Measurements from ENCODE around the gene SH2D3C.
"Not testable (repeated sequence)": the region's sequence is repeated elsewhere in the genome, so short reads cannot be mapped to it uniquely, and the experiment has no call there.

SH2D3C gene

DNA sequence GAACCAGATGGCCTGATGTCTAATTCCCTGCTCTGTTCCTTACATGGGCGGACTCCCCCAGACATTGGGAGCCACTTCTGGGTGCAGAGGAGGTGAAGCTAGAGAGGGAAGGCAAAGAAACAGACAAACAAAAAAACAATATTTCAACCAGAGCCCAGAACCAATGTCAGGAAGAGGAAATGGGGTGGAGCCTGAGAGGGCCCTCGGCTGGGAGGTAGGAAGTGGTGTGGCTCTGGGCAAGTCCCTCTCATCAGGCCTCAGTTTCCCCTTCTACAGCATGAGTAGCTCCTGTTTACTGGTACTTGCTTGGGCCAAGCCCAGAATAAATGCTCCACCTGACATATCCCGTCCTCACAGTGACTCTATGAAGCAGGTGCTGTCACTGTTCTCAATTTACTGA, 11.1 kb downstream of the SH2D3C start:
- no peak for DNase-seq

DNA sequence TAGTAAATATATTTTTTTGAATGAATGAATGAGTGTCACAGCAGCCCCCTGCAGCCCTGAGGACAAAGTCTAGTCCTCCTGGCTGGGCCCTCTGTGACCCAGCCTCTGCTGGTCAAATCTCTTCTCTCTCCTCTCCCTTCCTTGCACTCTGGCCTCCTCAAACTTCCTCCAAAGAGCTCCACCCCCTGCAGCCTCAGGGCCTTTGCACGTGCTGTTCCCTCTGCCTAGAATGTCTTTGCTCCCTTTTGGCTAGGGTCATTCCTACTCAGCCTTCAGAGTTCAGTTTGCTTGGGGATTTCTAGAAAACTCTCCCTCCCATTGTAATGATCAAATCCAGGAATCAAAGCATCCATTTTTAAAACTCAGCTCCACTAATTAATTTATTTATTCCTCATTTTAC, 13.0 kb downstream of the SH2D3C start:
- DNase-seq, result no peak

DNA sequence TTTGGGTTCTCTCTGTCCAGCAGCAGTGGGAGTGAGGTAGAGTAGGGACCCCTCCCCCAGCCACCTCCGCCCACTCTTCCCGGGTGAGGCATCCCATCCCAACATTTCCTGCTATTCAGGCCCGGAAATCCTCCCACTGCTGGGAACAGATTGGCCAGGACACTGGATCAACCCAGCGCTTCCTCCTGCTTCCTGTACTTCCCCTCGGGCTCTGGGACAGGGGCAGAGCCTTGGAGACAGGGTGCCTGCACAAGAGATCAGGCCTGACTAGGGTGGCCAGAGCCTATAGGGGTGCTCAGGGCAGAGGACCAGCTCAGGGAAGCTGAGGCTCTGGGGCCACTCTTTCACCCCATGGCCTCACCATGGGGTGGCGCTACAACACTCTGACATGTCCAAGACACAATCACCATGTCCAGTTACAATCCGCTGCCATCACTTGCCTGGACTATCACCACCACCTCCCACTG, 14.5 kb downstream of the SH2D3C start:
- no peak for DNase-seq

DNA sequence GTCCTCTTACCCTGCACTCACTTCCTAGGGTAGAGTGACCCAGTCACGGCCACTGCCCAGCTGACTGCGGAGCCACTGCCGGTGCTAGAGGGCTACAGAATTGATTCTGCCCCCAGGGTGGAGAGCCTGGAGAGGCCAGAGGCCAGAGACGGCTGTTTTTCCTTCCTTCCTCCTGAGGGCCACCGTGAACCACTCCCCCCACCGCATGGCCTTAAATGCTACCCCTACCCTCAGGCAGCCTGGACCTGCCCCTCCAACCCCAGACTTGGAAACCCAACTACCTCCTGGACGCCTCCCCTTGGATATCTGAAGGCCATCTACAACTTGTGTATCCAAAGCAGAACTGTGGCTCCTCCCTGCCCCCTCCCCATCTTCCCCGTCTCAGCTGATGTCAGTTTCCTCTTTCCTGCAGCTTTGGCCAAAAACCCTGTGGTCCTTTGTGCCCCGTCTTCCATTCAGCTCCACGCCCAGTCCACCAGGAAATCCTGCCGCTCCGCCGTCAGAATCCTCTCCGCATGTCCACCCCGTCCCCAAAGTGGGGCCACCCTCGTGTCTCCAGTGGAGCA, 16.3 kb downstream of the SH2D3C start:
- DNase-seq, result no peak

DNA sequence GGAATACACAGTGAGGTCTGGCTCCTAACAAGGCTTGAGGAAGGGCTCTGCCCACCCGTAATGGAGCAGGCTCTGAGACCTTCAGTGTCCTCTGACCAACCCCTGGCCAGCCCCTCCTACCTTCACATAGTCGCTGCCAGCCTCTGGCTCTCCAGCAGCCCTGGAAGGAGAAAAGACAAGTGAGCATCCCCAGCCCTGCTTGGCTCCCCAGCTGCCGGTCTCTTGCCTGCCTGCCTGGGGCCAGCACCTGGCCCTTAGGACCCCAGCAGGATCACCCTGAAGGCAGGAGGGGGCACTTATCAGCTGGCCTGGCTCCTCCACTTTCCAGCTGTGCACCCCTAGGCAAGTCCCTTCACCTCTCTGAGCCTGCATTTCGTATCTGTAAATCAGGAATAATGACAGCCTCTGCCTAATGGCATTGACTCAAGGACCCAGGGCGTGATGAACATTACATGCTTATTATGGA, 16.9 kb downstream of the SH2D3C start:
- DNase-seq, result no peak

DNA sequence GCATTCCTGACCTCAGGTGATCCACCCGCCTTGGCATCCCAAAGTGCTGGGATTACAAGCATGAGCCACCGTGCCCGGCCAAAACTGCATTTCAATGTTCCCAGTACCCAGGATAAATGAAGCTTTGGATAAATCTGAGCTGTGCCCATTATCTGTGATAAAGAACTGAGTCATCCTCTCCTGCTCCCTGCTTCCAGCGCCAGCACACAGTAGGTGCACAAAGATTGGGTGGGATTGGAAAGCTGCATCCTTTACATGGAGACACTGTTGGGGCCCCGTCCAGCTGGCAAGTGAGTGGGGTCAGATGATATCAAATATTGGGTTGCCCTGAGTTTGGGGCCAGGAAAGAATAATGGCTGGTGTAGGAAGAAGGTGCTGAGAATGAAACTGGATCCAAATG, 17.4 kb downstream of the SH2D3C start:
- no peak for DNase-seq

DNA sequence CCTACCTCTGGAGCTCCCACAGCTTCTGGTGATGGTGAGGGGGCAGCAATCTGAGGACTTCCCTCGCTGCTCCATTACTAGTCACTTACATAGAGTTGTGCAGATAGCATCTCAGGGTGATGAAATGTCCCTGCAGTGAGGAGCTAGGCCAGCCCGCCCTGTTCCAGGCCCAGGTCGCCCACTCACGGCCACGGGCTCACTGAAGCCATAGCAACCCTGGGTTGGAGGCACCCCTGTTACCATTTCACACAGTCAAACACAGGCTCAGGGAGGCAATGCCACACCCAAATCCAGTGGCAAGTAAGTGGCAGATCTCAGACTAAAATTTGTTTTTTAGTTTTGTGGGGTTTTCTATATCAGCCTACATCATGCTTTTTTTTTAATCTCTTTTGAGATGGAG, 19.6 kb downstream of the SH2D3C start:
- no peak for DNase-seq

DNA sequence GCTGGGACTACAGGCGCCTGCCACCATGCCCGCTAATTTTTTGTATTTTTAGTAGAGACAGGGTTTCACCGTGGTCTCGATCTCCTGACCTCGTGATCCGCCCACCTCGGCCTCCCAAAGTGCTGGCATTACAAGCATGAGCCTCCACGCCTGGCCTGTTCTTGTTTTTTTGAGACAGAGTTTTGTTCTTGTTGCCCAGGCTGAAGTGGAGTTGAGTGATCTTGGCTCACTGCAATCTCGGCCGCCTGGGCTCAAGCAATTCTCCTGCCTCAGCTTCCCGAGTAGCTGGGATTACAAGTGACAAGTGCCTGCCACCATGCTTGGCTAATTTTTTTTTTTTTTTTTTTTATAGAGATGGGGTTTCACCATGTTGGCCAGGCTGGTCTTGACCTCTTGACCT, 21.7 kb downstream of the SH2D3C start:
- not testable (repeated sequence) for DNase-seq

DNA sequence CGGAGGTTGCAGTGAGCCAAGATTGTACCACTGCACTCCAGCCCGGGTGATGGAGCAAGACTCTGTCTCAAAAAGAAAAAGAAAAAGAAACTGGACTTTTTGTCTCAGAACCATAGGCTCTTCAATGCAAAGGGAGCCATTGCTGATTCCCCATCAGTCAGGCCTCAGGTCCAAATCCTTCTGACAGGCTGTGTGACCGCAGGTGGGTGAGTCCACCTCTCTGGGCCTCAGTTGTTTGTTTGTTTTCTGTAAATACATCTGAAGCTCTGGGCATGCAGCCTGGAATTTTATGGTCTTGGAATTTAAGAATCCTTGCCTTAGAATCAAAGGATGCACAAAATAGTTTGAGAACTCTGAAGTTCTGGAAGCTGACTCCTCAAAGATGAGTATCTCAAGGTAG, 22.2 kb downstream of the SH2D3C start:
- no peak for DNase-seq

DNA sequence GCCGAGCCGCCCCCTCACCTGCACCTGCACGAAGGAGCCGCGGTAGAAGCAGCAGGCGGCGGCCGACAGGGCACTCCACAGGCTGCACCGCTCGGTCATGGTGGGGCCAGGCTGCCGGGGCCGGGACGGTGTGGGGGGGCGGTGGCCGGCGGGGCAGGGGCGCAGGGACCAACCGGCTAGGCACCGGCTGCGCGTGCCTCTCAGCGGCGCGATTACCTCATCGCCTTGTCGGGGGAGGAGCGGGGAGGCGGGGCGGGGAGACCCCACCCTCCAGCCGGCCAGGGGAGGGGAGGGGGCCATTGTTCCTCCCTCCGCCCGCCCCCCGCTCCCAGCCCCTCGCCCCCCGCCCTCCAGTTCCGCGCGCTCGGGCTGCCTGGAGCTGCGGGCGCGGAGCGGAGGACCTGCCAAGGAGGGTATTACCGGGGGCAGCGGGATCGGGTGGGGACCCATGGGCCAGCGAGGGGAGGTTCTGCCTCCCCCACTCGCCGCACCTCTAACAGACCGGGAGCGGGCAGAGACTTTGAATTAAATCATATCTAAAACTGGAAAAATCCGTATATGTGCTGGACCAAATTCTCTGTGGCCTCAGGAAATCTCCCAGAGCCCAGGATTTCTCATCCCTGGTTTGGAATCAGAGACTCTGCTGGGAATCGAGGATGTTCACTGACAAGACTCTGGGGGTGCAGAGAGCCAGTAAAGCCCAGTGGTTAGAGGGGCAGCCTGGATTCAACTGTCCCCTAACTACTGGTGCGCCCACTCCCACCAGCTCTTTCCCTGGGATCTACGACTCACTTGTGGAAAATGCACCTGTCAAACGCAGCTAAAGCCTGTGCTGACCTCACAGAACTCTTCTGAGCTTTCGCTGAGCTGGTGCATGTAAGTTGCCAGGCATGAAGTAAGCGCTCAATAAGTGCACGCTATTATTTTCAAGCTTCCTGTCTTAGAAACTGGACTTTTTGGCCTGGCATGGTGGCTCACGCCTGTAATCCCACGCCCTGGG, 23.1 kb downstream of the SH2D3C start:
- DNase-seq, result no peak

DNA sequence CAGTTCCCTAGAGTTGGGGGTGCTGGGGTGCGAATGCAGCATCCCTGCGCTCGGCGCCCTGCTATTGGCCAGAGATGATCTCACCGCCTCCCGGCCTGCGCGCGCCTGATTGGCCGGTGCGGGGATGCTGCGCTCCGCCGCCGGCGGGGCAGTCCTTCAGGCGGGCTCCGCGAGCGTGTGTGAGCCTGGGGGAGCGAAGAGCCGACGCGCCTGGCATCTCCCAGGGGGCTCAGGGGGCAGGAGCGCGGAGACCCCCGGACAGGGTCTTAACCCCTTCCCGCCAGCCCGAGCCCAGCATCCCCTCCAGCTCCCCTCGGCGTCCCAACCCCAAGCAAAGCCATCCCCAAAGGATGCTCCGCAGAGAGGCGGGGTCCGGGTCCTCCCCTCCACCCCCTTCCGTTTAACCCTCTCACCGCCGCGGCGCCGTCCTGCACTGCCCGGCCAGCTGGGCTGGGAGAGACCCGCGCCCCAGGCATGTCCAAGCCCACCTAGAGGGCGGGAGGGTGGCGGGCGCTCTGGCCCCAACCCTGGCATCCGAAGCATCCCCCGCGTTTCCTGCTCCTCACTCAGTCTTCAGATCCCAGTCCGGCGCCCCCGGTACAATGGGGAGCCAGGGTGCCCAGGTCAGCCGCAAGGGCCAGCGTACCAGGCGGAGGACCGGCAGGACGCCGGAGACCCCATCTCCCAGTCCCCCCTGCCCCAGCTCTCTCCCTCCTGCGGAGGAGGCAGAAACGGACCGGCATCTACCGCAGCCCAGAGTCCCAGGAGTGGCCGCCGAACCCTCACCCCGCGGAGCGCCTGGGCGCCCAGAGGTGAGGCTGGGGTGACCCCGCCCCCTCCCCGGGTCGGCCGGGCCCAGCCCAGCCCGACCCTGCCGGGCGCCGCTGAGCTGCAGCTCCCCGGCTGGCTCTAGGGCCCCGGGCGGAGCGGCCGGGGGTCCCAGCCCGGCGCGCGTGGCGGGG, 24.1 kb downstream of the SH2D3C start:
- DNase-seq, result no peak

DNA sequence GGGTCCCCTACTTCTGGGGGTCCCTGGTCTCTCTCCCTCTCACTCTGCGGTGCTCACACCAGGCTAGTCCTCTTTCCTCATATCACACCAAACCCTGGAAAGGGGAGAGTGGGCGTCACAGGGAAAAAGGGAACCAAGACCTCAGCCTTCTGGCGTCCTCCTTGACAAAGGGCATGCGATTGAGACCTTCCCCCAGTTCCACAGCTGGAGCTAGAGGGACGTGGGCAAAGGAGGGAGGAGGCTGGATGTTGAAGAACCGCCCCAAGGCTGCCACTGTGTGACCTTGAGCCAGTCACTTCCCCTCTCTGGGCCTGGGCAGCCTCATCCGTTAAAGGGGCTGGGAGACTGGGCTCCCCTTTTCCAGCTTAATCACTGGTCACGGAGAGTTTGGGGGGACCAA, 24.8 kb downstream of the SH2D3C start:
- no peak for DNase-seq

DNA sequence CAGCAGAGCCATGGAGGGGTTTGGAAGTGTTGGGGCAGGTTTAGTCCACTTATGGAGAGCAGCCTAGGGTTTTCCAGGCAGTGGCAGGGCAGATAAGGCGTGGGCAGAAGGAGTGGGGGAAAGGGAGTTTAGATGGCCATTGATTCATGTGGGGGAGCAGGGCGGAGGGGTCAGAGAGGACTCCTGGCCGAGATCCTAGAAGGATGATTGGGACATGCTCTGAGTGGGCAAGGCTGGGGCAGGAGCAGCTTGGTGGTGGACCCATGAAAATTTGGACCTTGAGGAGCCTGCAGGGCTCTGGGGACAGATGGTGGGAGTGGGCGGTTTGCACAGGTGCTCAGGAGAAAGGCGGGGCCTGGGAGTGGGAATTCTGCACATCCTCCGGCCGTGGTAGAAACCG, 25.3 kb downstream of the SH2D3C start:
- no peak for DNase-seq

DNA sequence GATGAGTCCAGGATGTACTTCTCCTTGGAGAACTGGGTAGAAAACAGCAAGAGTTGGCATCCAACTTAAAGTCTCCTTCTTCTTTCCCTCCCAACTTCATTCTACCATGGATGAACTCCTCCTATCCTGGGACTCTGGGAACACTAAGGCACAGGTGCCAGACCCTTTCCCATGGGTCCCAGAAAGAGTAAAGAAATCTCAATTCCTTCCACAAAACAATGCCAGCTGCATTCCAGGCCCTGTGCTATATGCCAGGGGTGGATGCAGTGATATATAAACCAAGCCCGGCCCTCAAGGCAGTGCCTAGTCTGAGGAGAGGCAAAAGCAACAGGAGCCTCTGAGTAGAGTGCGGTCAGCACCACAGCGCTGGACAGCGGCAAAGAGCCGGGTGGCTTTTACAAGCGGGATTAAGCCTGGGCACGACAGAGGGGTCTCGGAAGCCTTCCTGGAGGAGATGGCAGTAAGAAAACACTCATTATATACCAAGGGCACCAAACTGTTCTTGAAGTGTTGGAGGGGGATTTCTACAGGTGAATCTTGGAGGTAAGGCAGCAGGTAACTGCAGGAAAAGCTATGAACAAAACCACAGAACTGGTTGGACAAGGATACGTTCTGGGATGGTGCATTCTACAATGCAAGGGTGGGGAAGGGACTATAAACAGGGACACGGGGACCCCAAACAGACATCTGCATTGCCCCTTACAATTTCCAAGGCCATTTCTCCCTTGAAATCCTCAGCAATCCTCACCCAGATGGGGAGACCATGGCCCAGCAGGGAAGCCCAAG, 27.0 kb downstream of the SH2D3C start:
- no peak for DNase-seq

DNA sequence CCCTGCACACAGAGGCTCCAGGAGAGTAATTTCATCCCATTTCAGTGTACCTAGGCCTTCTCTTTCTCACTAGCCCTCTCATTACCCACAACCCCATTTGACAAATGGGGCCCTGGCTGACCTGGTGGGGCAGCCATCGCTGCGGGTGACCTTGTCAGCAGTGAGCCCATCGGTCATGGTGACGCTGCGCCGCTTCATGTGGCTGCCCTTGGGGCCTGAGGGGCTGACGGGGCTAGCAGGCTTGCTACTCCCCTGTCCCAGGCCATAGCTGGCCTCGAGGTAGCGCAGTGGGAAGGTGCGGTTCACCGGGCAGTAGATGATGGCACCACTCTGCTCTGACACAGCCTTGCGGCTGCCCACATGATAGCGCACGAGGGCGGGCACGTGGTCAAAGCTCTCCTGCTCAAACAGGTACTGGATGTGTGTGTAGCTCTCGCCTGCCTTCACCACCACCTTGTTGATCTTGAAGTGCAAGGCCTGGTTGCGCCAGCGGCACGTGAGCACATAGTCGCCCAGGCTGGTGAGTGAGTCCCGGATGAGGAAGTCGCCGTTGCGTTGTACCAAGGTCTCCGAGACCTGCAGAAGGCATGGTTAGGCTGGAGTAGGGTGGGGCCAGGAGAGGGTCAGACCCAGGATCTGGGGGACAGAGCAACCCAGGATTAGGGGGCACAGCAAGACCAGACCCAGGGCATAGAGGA, 29.2 kb downstream of the SH2D3C start:
- DNase-seq, result no peak

DNA sequence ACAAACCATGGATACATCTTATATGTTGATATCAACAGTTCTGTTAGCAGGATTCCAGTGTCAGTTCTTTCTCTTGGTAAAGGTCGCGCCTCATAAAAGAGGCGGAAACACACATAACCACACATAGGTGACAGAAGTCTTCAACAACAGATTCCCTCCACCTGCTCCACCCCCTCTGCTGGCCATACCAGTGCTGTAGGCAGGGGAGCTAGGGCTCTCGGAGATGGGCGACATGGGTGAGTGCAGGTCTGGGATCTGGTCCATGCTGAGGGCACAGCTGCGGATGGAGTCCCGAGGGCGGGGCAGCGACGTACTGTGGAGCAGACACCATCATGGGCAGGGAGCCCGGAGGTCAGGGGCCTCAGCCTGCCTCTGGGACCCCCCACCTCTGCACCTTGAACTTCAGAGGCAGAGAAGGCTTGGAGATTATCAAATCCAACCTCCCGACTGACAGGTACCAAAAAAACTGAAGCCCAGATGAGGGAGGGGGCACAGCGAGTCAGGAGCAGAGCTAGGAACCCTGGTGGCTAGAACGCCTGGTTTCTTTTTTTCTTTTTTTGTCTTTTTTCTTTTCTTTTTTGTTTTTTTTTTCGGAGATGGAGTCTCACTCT, 31.4 kb downstream of the SH2D3C start:
- DNase-seq, result no peak

DNA sequence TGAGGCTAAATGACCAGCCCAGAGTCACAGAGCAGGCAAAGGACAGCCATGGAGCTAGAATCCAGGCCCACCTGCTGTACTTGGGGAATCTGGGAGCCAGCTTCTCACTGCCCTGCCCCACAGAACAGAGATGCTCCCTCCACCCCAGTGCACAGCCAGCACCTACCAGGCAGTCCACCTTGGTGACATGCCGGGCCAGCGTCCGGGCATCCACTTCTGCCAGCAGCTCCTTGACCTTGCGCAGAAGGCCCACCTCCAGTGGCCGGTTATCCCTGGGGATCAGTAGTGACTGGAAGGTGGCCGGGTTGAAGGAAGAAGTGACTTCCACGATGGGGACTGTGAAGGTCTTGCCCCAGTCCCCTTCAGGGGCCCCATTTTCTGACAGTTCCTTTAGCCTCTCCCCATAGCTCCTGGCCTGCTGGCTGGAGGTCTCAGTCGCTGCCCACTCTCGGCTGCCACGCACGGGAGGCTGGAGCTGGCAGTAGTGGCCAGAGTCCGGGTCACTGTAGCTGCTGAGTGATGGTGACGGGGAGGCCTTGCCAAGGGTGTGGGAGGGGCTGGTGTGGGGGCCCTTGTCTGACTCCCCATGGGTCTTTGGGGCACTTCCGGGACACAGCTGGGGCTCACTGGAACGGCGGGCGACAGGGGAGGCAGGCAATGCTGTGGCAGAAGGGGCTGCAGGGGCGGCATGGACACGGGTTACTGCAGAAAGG, 33.9 kb downstream of the SH2D3C start:
- no peak for DNase-seq

DNA sequence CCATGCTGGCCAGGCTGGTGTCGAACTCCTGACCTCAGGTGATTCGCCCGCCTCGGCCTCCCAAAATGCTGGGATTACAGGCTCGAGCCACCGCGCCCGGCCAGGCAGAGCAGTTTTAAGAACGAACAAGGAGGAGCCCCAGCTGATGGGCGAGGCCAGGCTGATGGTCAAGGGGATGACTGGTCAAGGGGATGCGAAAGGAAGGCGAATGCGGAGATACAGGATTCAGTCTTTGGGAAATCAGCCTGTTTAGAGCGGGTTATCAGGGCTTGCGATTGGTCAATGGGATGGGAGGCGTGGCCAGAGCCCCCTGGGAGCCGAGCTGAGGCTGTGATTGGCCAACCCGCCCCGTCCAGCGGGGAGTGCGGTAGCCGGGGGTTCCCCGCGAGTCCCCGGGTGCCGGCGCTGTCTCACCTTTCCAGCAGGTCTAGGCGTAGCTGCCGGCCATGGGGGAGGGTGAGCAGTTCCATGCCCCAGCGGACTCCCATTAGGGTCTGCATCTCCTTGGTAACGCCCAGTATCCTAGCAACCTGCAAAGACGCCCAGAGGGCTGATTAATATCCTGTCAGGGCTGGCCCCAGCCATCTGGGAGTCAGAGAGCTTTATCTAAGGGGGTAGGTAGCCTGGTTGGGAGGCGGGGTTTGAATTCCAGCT, 35.9 kb downstream of the SH2D3C start:
- DNase-seq, result no peak

DNA sequence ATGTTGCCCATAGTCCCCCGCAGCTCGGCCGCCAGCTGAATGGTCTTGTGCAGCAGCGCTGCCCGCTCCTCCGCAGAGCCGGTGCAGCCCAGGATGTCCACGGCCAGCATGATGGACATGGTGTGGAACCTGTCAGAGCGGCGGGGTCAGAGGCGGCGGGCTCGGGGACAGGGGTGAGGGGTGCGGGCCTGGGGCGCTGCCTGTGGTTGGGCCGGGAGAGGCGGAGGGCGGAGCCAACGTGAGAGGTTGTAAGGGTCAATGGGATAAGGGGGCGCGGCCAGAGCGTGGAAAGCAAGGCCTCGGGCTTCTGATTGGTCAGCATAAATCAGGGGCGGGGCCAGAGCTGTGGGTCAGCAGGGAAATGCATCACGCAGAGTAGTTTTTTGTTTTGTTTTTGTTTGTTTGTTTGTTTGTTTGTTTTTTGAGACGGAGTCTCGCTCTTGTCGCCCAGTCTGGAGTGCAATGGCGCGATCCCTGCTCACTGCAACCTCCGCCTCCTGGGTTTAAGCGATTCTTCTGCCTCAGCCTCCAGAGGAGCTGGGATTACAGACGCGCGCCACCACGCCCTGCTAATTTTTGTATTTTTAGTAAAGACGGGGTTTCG, 36.5 kb downstream of the SH2D3C start:
- DNase-seq, result no peak
